IMR-90 (cell line): ENCODE data around the gene NPW. TPM values are rescaled to one million over a fixed set of nuclear protein-coding genes. Genes with fewer than 3 reads are reported as not detected.

Experiments used
- ATAC-seq: fragments of 200-7000 bp; cut with Tn5 transposase; 2 replicates; pipeline ENCODE4 v1.9.1; 2020; ENCODE audit warnings: low read depth, mild to moderate bottlenecking, moderate library complexity
- BruUV-seq: library from RNA; stranded (reverse); fragments of 400-500 nt; replicated peaks from 2 replicates; lab custom pipeline; 2021; lab: Mats Ljungman, UMichigan
- CTCF ChIA-PET: fragments of 300-600 bp; formaldehyde crosslinking; extraction: SDS; loops from one replicate; lab custom pipeline; 2021; ENCODE audit warnings: antibody characterized with exemption; lab: Yijun Ruan, JAX
- POLR2A ChIA-PET: fragments of 300-600 bp; sonication (Branson Sonifier 250); formaldehyde crosslinking; loops from one replicate; lab custom pipeline; 2022; ENCODE audit warnings: antibody characterized with exemption; ENCODE audit not compliant: unreplicated experiment; lab: Charles Lee
- DNase-seq: peaks from one replicate; pipeline ENCODE4 v3.0.0; 2013
- H2AFZ ChIP-seq: replicated peaks from 2 replicates; pipeline ENCODE3; 2013; ENCODE audit warnings: low read length, mild to moderate bottlenecking; ENCODE audit not compliant: poor library complexity
- H2AK5ac ChIP-seq: 2 replicates; pipeline ENCODE4 v1.6.1; 2013; ENCODE audit warnings: low read depth, low read length, inconsistent platforms
- H2AK9ac ChIP-seq: replicated peaks from 2 replicates; pipeline ENCODE3; 2013; ENCODE audit warnings: mild to moderate bottlenecking, low read depth, low read length, moderate library complexity; ENCODE audit not compliant: poor library complexity
- H2BK120ac ChIP-seq: 2 replicates; pipeline ENCODE4 v1.6.1; 2013; ENCODE audit warnings: low read depth, low read length, inconsistent platforms
- H2BK15ac ChIP-seq: 3 replicates; pipeline ENCODE4 v1.6.1; 2013; ENCODE audit warnings: low read depth, low read length, inconsistent platforms
- H2BK20ac ChIP-seq: 2 replicates; pipeline ENCODE4 v1.6.1; 2013; ENCODE audit warnings: low read depth, mild to moderate bottlenecking, inconsistent platforms, low read length, moderate library complexity
- H2BK5ac ChIP-seq: 2 replicates; pipeline ENCODE4 v1.6.1; 2013; ENCODE audit warnings: mild to moderate bottlenecking, low read depth, low read length, inconsistent platforms; ENCODE audit not compliant: poor library complexity, severe bottlenecking
- H3K14ac ChIP-seq: replicated peaks from 2 replicates; pipeline ENCODE4 v1.6.1; 2013; ENCODE audit warnings: low read depth, low read length, inconsistent platforms
- H3K18ac ChIP-seq: 2 replicates; pipeline ENCODE4 v1.6.1; 2013; ENCODE audit warnings: low read depth, low read length, control low read depth
- H3K23ac ChIP-seq: 2 replicates; pipeline ENCODE4 v1.6.1; 2013; ENCODE audit warnings: low read depth, low read length, inconsistent platforms
- H3K27ac ChIP-seq: 2 replicates; pipeline ENCODE4 v1.5.1; 2013; ENCODE audit warnings: mild to moderate bottlenecking, control low read depth, low read length; ENCODE audit not compliant: insufficient read depth
- H3K27me3 ChIP-seq: 2 replicates; pipeline ENCODE4 v1.6.1; 2013; ENCODE audit warnings: low read length; ENCODE audit not compliant: control insufficient read depth, insufficient read depth
- H3K36me3 ChIP-seq: 2 replicates; pipeline ENCODE4 v1.6.1; 2013; ENCODE audit warnings: low read length, mixed read lengths; ENCODE audit not compliant: control insufficient read depth, insufficient read depth
- H3K4ac ChIP-seq: 2 replicates; pipeline ENCODE4 v1.6.1; 2013; ENCODE audit warnings: low read depth, low read length, inconsistent platforms
- H3K4me1 ChIP-seq: 2 replicates; pipeline ENCODE4 v1.6.1; 2013; ENCODE audit warnings: low read length, mixed read lengths; ENCODE audit not compliant: control insufficient read depth, insufficient read depth
- H3K4me2 ChIP-seq: 2 replicates; pipeline ENCODE4 v1.6.1; 2013; ENCODE audit warnings: low read depth, mild to moderate bottlenecking, control low read depth, low read length, moderate library complexity
- H3K4me3 ChIP-seq: 2 replicates; pipeline ENCODE4 v1.5.1; 2013; ENCODE audit warnings: low read depth, mild to moderate bottlenecking, control low read depth, low read length, moderate library complexity; ENCODE audit not compliant: insufficient read depth
- H3K56ac ChIP-seq: 2 replicates; pipeline ENCODE4 v1.6.1; 2013; ENCODE audit warnings: low read length, inconsistent platforms; ENCODE audit not compliant: insufficient read depth; ENCODE audit errors: extremely low read depth
- H3K79me1 ChIP-seq, 2 experiments: 2 replicates each; pipeline ENCODE4 v1.6.1; 2013; ENCODE audit warnings: low read length in 2 of 2, inconsistent platforms in 1 of 2, low read depth in 1 of 2
- H3K9ac ChIP-seq: 2 replicates; pipeline ENCODE4 v1.6.1; 2013; ENCODE audit warnings: low read depth, low read length, control low read depth
- H3K9me1 ChIP-seq: 2 replicates; pipeline ENCODE4 v1.6.1; 2013; ENCODE audit warnings: low read length, inconsistent platforms; ENCODE audit not compliant: insufficient read depth
- H3K9me3 ChIP-seq: 2 replicates; pipeline ENCODE4 v1.6.1; 2013; ENCODE audit warnings: low read length; ENCODE audit not compliant: control insufficient read depth, insufficient read depth
- H4K20me1 ChIP-seq: 2 replicates; pipeline ENCODE4 v1.6.1; 2013; ENCODE audit warnings: low read length, inconsistent platforms; ENCODE audit not compliant: insufficient read depth
- H4K5ac ChIP-seq: 2 replicates; pipeline ENCODE4 v1.6.1; 2013; ENCODE audit warnings: mild to moderate bottlenecking, low read depth, low read length, control low read depth
- H4K8ac ChIP-seq, 2 experiments: 2 replicates each; pipeline ENCODE4 v1.6.1; 2013; ENCODE audit warnings: low read depth in 2 of 2, low read length in 2 of 2, control low read depth in 1 of 2, inconsistent platforms in 1 of 2
- H4K91ac ChIP-seq: 2 replicates; pipeline ENCODE4 v1.6.1; 2013; ENCODE audit warnings: low read depth, low read length, inconsistent platforms; ENCODE audit not compliant: insufficient read depth
- BHLHE40 ChIP-seq: fragments of 150-350 bp; IDR thresholded peaks from 2 replicates; pipeline ENCODE4 v1.6.1; 2016; ENCODE audit warnings: mild to moderate bottlenecking, low read depth, low read length
- CEBPB ChIP-seq: IDR thresholded peaks from 2 replicates; pipeline ENCODE4 v1.6.1; 2012; ENCODE audit warnings: low read depth, low read length, improper control_type of control experiment
- CHD1 ChIP-seq: IDR thresholded peaks from 2 replicates; pipeline ENCODE4 v1.6.1; 2012; ENCODE audit warnings: low read depth, low read length, improper control_type of control experiment
- FOS ChIP-seq: fragments of 150-350 bp; IDR thresholded peaks from 2 replicates; pipeline ENCODE4 v1.6.1; 2016; ENCODE audit warnings: low read depth, low read length
- MAFK ChIP-seq: IDR thresholded peaks from 2 replicates; pipeline ENCODE4 v1.6.1; 2012; ENCODE audit warnings: low read depth, low read length, improper control_type of control experiment
- MAZ ChIP-seq: IDR thresholded peaks from 2 replicates; pipeline ENCODE4 v1.6.1; 2012; ENCODE audit warnings: low read depth, mild to moderate bottlenecking, low read length, improper control_type of control experiment, moderate library complexity, borderline replicate concordance
- MXI1 ChIP-seq: IDR thresholded peaks from 2 replicates; pipeline ENCODE4 v1.6.1; 2012; ENCODE audit warnings: low read depth, mild to moderate bottlenecking, low read length, moderate library complexity, borderline replicate concordance
- NFE2L2 ChIP-seq: fragments of 150-350 bp; IDR thresholded peaks from 2 replicates; pipeline ENCODE4 v1.6.1; 2016; ENCODE audit warnings: low read depth, mild to moderate bottlenecking, low read length
- POLR2A ChIP-seq: IDR thresholded peaks from 2 replicates; pipeline ENCODE4 v1.6.1; 2012; ENCODE audit warnings: mild to moderate bottlenecking, low read depth, low read length
- RAD21 ChIP-seq: IDR thresholded peaks from 2 replicates; pipeline ENCODE4 v1.6.1; 2012; ENCODE audit warnings: low read length, improper control_type of control experiment
- RCOR1 ChIP-seq: IDR thresholded peaks from 2 replicates; pipeline ENCODE4 v1.6.1; 2012; ENCODE audit warnings: mild to moderate bottlenecking, low read length, improper control_type of control experiment; ENCODE audit not compliant: insufficient replicate concordance
- RFX5 ChIP-seq: IDR thresholded peaks from 2 replicates; pipeline ENCODE4 v1.8.0; 2012; ENCODE audit warnings: low read depth, mild to moderate bottlenecking, low read length, moderate library complexity
- SMC3 ChIP-seq: fragments of 150-350 bp; IDR thresholded peaks from 2 replicates; pipeline ENCODE4 v1.6.1; 2016; ENCODE audit warnings: low read depth, mild to moderate bottlenecking, antibody characterized with exemption, low read length, moderate library complexity
- WGBS, 2 experiments: methylation state at CpG; one replicate each; pipeline versions ENCODE4 v1.1.5 to v1.1.7; 2013; ENCODE audit warnings: missing lambda C conversion rate in 2 of 2; ENCODE audit not compliant: insufficient read length in 1 of 2; ENCODE audit errors: extremely low coverage in 2 of 2; 5-methylcytosine and 5-hydroxymethylcytosine counted together
- dilution Hi-C: fragments of 300-500 bp; cut with HindIII; formaldehyde crosslinking; loops from one replicate; pipeline ENCODE4 v1.14.3; 2018; ENCODE audit warnings: low sequenced_read_pairs; ENCODE audit not compliant: unreplicated experiment
- in situ Hi-C: fragments of 300-500 bp; cut with MboI; formaldehyde crosslinking; loops from 3 replicates; pipeline ENCODE4 v1.14.3; 2019; ENCODE audit warnings: low sequenced_read_pairs, inconsistent platforms, mixed read lengths
- intact Hi-C: fragments of 100-400 bp; cut with micrococcal nuclease; formaldehyde crosslinking; loops from 2 replicates; pipeline ENCODE4 v1.10.0; 2022
- polyA plus RNA-seq, 3 experiments: library from polyadenylated mRNA; depleted of rRNA; stranded (reverse); fragments of >200 nt; gene quantifications; 2 replicates each; pipeline ENCODE4 v1.2.3, GENCODE V29; 2012; ENCODE audit warnings: low replicate concordance in 1 of 3
- total RNA-seq: library from RNA; depleted of rRNA; stranded (reverse); fragments of >200 nt; gene quantifications from 2 replicates; pipeline ENCODE4 v1.2.3, GENCODE V29; 2012
- TF ChIP-seq, protein P1 (sequence below): fragments of 150-350 bp; IDR thresholded peaks from 2 replicates; pipeline ENCODE4 v1.6.1; 2016; ENCODE audit warnings: low read depth, mild to moderate bottlenecking, low read length, moderate library complexity, borderline replicate concordance
- TF ChIP-seq, protein P2 (sequence below): conservative IDR thresholded peaks from 2 replicates; pipeline ENCODE4 v1.5.1; 2012; ENCODE audit warnings: mild to moderate bottlenecking, low read depth, low read length, improper control_type of control experiment
- TF ChIP-seq, protein P3 (sequence below): fragments of 150-350 bp; IDR thresholded peaks from 2 replicates; pipeline ENCODE4 v1.6.1; 2017; ENCODE audit warnings: mild to moderate bottlenecking, antibody characterized with exemption, low read length, low read depth

NPW gene
- total and polyA plus RNA-seq, 2 of the 4 experiments (the other 2 are of a cell fraction): 0.18 to 2.0 TPM

DNA sequence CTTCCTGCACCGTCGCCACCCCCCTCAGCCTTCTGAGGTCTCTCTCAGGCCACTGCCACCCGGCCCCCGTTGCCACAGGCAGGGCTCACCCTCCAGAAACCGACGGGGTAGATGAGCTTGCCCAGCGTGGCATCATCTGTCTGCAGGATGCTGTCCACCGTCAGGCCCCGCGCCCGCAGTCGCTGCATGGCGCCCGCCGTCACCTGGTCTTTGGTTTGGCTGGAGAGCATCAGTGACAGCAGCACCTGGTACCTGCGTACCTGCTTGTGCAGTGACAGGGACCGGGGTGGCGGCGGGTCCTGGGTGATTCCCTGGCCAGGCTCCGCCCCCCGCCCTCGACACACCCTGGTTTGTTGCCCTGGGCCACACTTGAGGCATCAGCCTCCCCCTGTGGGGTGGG lies 25.0 kb downstream of the NPW start:
- ChIA-PET CTCF (no interaction called here), POLR2A (interaction anchor here (1.5 kb wide), 1 partner anchor 11 kb away, joined by 6 read pairs; no protein-coding TSS in a partner anchor)
- no peak for DNase-seq
- no peaks in the 10 kb centered on the region for H3K27me3 ChIP-seq
- no peak overlapping the region for H3K18ac ChIP-seq
- TF ChIP-seq RCOR1 (no peak), CHD1 (no peak), MXI1 (no peak), BHLHE40 (no peak), MAZ (no peak), POLR2A (no peak), FOS (no peak), NFE2L2 (no peak), RAD21 (no peak), MAFK (no peak), CEBPB (no peak), SMC3 (no peak), RFX5 (no peak)
- TF ChIP-seq, protein P1, sequence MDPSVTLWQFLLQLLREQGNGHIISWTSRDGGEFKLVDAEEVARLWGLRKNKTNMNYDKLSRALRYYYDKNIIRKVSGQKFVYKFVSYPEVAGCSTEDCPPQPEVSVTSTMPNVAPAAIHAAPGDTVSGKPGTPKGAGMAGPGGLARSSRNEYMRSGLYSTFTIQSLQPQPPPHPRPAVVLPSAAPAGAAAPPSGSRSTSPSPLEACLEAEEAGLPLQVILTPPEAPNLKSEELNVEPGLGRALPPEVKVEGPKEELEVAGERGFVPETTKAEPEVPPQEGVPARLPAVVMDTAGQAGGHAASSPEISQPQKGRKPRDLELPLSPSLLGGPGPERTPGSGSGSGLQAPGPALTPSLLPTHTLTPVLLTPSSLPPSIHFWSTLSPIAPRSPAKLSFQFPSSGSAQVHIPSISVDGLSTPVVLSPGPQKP: no peak
- TF ChIP-seq, protein P2, sequence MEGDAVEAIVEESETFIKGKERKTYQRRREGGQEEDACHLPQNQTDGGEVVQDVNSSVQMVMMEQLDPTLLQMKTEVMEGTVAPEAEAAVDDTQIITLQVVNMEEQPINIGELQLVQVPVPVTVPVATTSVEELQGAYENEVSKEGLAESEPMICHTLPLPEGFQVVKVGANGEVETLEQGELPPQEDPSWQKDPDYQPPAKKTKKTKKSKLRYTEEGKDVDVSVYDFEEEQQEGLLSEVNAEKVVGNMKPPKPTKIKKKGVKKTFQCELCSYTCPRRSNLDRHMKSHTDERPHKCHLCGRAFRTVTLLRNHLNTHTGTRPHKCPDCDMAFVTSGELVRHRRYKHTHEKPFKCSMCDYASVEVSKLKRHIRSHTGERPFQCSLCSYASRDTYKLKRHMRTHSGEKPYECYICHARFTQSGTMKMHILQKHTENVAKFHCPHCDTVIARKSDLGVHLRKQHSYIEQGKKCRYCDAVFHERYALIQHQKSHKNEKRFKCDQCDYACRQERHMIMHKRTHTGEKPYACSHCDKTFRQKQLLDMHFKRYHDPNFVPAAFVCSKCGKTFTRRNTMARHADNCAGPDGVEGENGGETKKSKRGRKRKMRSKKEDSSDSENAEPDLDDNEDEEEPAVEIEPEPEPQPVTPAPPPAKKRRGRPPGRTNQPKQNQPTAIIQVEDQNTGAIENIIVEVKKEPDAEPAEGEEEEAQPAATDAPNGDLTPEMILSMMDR: no peak
- TF ChIP-seq, protein P3, sequence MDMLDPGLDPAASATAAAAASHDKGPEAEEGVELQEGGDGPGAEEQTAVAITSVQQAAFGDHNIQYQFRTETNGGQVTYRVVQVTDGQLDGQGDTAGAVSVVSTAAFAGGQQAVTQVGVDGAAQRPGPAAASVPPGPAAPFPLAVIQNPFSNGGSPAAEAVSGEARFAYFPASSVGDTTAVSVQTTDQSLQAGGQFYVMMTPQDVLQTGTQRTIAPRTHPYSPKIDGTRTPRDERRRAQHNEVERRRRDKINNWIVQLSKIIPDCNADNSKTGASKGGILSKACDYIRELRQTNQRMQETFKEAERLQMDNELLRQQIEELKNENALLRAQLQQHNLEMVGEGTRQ: no peak
- no peak overlapping the region for H3K9ac ChIP-seq
- ATAC-seq: no peak
- in situ Hi-C loops (no loop called here), intact Hi-C loops (no loop called here), dilution Hi-C loops (no loop called here)
- no peak overlapping the region for H3K56ac ChIP-seq
- no peak overlapping the region for H4K91ac ChIP-seq
- H3K36me3 ChIP-seq: peaks cover 5% of the 10 kb centered on the region; the same call in 1 of the 2 replicates
- H3K79me1 ChIP-seq: peaks cover 21 to 46% of the 10 kb centered on the region in 2 experiments
- H2BK15ac ChIP-seq: no peak overlapping the region
- no peak overlapping the region for H3K27ac ChIP-seq
- no peak overlapping the region for H4K8ac ChIP-seq
- no peaks in the 10 kb centered on the region; the same call in none of the 2 replicates for H4K20me1 ChIP-seq
- H2AK9ac ChIP-seq: no peak overlapping the region
- no peak overlapping the region for H3K14ac ChIP-seq
- no peak overlapping the region for H2BK20ac ChIP-seq
- 93% methylated on average over 12 of the region's 22 CpGs; no CpG with 5 or more reads in 1 of the 2 experiments for WGBS, 2 experiments
- no TSS peak for BruUV-seq
- H2AFZ ChIP-seq: no peak overlapping the region
- peaks cover 29% of the 10 kb centered on the region for H3K4me1 ChIP-seq
- no peak overlapping the region for H2BK5ac ChIP-seq
- H3K23ac ChIP-seq: no peak overlapping the region
- peaks cover 13% of the 10 kb centered on the region for H3K9me1 ChIP-seq
- H4K5ac ChIP-seq: no peak overlapping the region
- H3K4me2 ChIP-seq: no peak overlapping the region
- 0 out of 2 replicates have a peak overlapping the region, but pooled peaks have one; percentile 13 for H2AK5ac ChIP-seq
- H3K4ac ChIP-seq: no peak overlapping the region
- no peak overlapping the region for H2BK120ac ChIP-seq
- H3K9me3 ChIP-seq: no peaks in the 10 kb centered on the region
- H3K4me3 ChIP-seq: no peak overlapping the region
